Measurements from ENCODE around the gene ZFP42.
"Not testable (repeated sequence)": the region's sequence is repeated elsewhere in the genome, so short reads cannot be mapped to it uniquely, and the experiment has no call there.

Gene ZFP42

GRCh38 chr4:188023682-188024081 lies 28.1 kb downstream of the ZFP42 start:
- DNase-seq: no peak

- no peak for DNase-seq
Measured at GRCh38 chr4:188025476-188025875, 29.9 kb downstream of the ZFP42 start.

- DNase-seq: no peak
Measured at GRCh38 chr4:188029114-188029513, 33.5 kb downstream of the ZFP42 start.

GRCh38 chr4:188030401-188030800 lies 34.8 kb downstream of the ZFP42 start:
- DNase-seq: no peak

GRCh38 chr4:188031751-188032150 lies 36.2 kb downstream of the ZFP42 start:
- DNase-seq: no peak

GRCh38 chr4:188032170-188032569 lies 36.6 kb downstream of the ZFP42 start:
- DNase-seq: no peak

- no peak for DNase-seq
Measured at GRCh38 chr4:188032583-188032982, 37.0 kb downstream of the ZFP42 start.

GRCh38 chr4:188037003-188037713 lies 41.6 kb downstream of the ZFP42 start:
- DNase-seq: no peak

GRCh38 chr4:188041721-188042120 lies 46.1 kb downstream of the ZFP42 start:
- DNase-seq: no peak

GRCh38 chr4:188042191-188042590 lies 46.6 kb downstream of the ZFP42 start:
- no peak for DNase-seq

GRCh38 chr4:188043154-188043553 lies 47.6 kb downstream of the ZFP42 start:
- DNase-seq: no peak

GRCh38 chr4:188045461-188045860 lies 49.9 kb downstream of the ZFP42 start:
- DNase-seq: not testable (repeated sequence)

GRCh38 chr4:188046657-188047056 lies 51.1 kb downstream of the ZFP42 start:
- DNase-seq: no peak

- DNase-seq: no peak
Measured at GRCh38 chr4:188053302-188053701, 57.7 kb downstream of the ZFP42 start.

Measured in NCI-H226 (cell line).